DOHH2 (cell line): ENCODE results near the gene FCN2.

ENCODE experiments used
- H3F3A ChIP-seq: fragments of 200-600 bp; sonication (generic), shearing (Covaris generic); 2 replicates; pipeline ENCODE4 v1.6.0; 2016; ENCODE audit warnings: antibody characterized with exemption, mild to moderate bottlenecking; ENCODE audit not compliant: control insufficient read depth, insufficient read depth
- H3K27ac ChIP-seq: fragments of 200-600 bp; sonication (generic); 2 replicates; pipeline ENCODE4 v1.5.1; 2014; ENCODE audit warnings: low read depth, mild to moderate bottlenecking, low read length, moderate library complexity
- H3K27me3 ChIP-seq: fragments of 200-600 bp; sonication (generic); 2 replicates; pipeline ENCODE4 v1.6.1; 2014; ENCODE audit warnings: mild to moderate bottlenecking, low read length, mixed read lengths; ENCODE audit not compliant: control insufficient read depth
- H3K36me3 ChIP-seq: fragments of 200-600 bp; sonication (generic); 2 replicates; pipeline ENCODE4 v1.6.1; 2014; ENCODE audit warnings: mild to moderate bottlenecking, low read length, moderate library complexity, mixed read lengths; ENCODE audit not compliant: control insufficient read depth
- H3K4me1 ChIP-seq: fragments of 200-600 bp; sonication (generic); 2 replicates; pipeline ENCODE4 v1.6.1; 2014; ENCODE audit warnings: mild to moderate bottlenecking, low read length, mixed read lengths; ENCODE audit not compliant: control insufficient read depth
- H3K4me2 ChIP-seq: fragments of 200-600 bp; sonication (generic); 2 replicates; pipeline ENCODE4 v1.6.0; 2014; ENCODE audit warnings: mild to moderate bottlenecking, low read length, moderate library complexity
- H3K4me3 ChIP-seq: fragments of 200-600 bp; sonication (generic); 2 replicates; pipeline ENCODE4 v1.5.1; 2014; ENCODE audit warnings: mild to moderate bottlenecking, low read length, mixed read lengths
- H3K79me2 ChIP-seq: fragments of 200-600 bp; sonication (generic); 2 replicates; pipeline ENCODE4 v1.6.1; 2014; ENCODE audit warnings: mild to moderate bottlenecking, low read length, mixed read lengths; ENCODE audit not compliant: control insufficient read depth
- H3K9me2 ChIP-seq: fragments of 200-600 bp; sonication (generic); replicated peaks from 2 replicates; pipeline ENCODE4 v1.6.1; 2014; ENCODE audit warnings: mild to moderate bottlenecking, low read length, mixed read lengths; ENCODE audit not compliant: control insufficient read depth
- H3K9me3 ChIP-seq: fragments of 200-600 bp; sonication (generic); 2 replicates; pipeline ENCODE4 v1.6.1; 2014; ENCODE audit warnings: antibody characterized with exemption, low read length, mixed read lengths; ENCODE audit not compliant: control insufficient read depth, insufficient read depth
- H4K20me1 ChIP-seq: fragments of 200-600 bp; sonication (generic); 2 replicates; pipeline ENCODE4 v1.6.0; 2014; ENCODE audit warnings: low read depth, mild to moderate bottlenecking, antibody characterized with exemption, low read length, moderate library complexity; ENCODE audit not compliant: control insufficient read depth, insufficient read depth
- CTCF ChIP-seq: fragments of 200-600 bp; sonication (generic); IDR thresholded peaks from one replicate; pipeline ENCODE4 v1.5.1; 2014; ENCODE audit warnings: antibody characterized with exemption, mild to moderate bottlenecking, low read depth, low read length; ENCODE audit not compliant: poor library complexity, severe bottlenecking
- EZH2phosphoT487 ChIP-seq: fragments of 200-600 bp; sonication (generic); IDR thresholded peaks from 2 replicates; pipeline ENCODE4 v1.6.1; 2017; ENCODE audit warnings: borderline replicate concordance, mild to moderate bottlenecking, antibody characterized with exemption, low read length, moderate library complexity, mixed read lengths

The FCN2 gene

GRCh38 chr9:134913713-134914500 is 33.3 kb downstream of the FCN2 start:
- no peaks in the 10 kb centered on the region for H3K9me2 ChIP-seq
- H3K4me2 ChIP-seq, result no peak overlapping the region
- H3K4me1 ChIP-seq, result no peaks in the 10 kb centered on the region
- H3K79me2 ChIP-seq, result no peaks in the 10 kb centered on the region
- no peak for TF ChIP-seq CTCF
- TF ChIP-seq EZH2phosphoT487, result no peak
- no peaks in the 10 kb centered on the region for H3K9me3 ChIP-seq
- H3F3A ChIP-seq, result no peaks in the 10 kb centered on the region
- no peaks in the 10 kb centered on the region for H3K36me3 ChIP-seq
- no peak overlapping the region for H3K27ac ChIP-seq
- H3K27me3 ChIP-seq, result no peaks in the 10 kb centered on the region
- H3K4me3 ChIP-seq, result no peak overlapping the region
- no peaks in the 10 kb centered on the region for H4K20me1 ChIP-seq

GRCh38 chr9:134914501-134914834 is 33.9 kb downstream of the FCN2 start:
- peaks cover 2% of the 10 kb centered on the region; the same call in 1 of the 2 replicates for H3K9me3 ChIP-seq
- TF ChIP-seq CTCF (no peak), EZH2phosphoT487 (no peak)
- H3K79me2 ChIP-seq, result no peaks in the 10 kb centered on the region
- H3K27me3 ChIP-seq, result no peaks in the 10 kb centered on the region
- no peak overlapping the region for H3K4me2 ChIP-seq
- H3K4me1 ChIP-seq, result no peaks in the 10 kb centered on the region
- H3K27ac ChIP-seq, result no peak overlapping the region
- H3K36me3 ChIP-seq, result no peaks in the 10 kb centered on the region
- H3F3A ChIP-seq, result no peaks in the 10 kb centered on the region
- H3K9me2 ChIP-seq, result no peaks in the 10 kb centered on the region
- no peak overlapping the region for H3K4me3 ChIP-seq
- no peaks in the 10 kb centered on the region for H4K20me1 ChIP-seq

- no peaks in the 10 kb centered on the region for H4K20me1 ChIP-seq
- H3K27me3 ChIP-seq, result 0 out of 2 replicates have a peak, but pooled peaks cover 3% of the 10 kb centered on the region
- no peaks in the 10 kb centered on the region for H3K79me2 ChIP-seq
- TF ChIP-seq EZH2phosphoT487, result no peak
- no peak overlapping the region for H3K4me2 ChIP-seq
- no peaks in the 10 kb centered on the region for H3K4me1 ChIP-seq
- H3F3A ChIP-seq, result no peaks in the 10 kb centered on the region
- H3K27ac ChIP-seq, result no peak overlapping the region
- H3K4me3 ChIP-seq, result no peak overlapping the region
- no peaks in the 10 kb centered on the region for H3K9me2 ChIP-seq
- no peaks in the 10 kb centered on the region for H3K36me3 ChIP-seq
- peaks cover 6% of the 10 kb centered on the region; the same call in 1 of the 2 replicates for H3K9me3 ChIP-seq
These were observed 34.7 kb downstream of the FCN2 start for GRCh38 chr9:134915046-134915985.
